HG03175 (cell line): ENCODE measurements around the gene FAM13A.
"Not testable (repeated sequence)": the region's sequence is repeated elsewhere in the genome, so short reads cannot be mapped to it uniquely, and the experiment has no call there.

ENCODE experiments used
- ATAC-seq: cut with Tn5 transposase; IDR thresholded peaks from one replicate; pipeline ENCODE4 v1.9.1; 2021; ENCODE audit warnings: mild to moderate bottlenecking, moderate library complexity; ENCODE audit not compliant: unreplicated experiment

Gene FAM13A

DNA sequence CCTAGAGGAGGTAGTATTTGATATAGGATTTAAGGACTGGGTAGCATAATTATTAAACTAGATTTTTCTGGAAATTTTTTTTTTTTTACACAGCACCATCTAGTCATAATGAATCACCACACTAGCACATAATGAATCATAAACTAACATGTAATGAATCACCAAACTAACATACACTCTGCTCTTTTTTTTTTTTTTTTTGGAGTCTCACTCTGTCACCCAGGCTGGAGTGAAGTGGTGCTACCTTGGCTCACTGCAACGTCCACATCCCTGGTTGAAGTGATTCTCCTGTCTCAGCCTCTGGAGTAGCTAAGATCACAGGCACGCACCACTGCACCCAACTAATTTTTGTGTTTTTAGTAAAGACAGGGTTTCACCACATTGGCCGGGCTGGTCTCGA lies 92.5 kb downstream of the FAM13A start:
- no peak for ATAC-seq

DNA sequence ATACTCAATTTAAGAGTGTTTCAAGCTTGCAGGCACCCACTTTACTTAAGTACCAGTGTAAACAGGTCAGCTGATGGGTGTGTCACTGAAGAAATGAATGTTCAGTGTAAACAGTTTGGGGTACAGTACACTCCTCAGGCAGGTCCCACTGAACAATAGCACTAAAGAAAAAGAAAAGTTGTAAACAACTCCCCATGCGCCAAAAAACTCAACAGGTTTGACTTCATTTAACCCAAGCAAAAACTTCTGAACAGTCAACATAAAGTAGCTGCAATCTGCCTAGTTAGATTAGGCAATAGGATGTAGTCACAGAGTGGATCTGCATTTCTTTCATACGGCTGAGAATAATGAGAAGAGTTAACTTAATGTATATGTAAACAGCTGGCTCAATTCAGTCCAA lies 93.2 kb downstream of the FAM13A start:
- ATAC-seq, result no peak

DNA sequence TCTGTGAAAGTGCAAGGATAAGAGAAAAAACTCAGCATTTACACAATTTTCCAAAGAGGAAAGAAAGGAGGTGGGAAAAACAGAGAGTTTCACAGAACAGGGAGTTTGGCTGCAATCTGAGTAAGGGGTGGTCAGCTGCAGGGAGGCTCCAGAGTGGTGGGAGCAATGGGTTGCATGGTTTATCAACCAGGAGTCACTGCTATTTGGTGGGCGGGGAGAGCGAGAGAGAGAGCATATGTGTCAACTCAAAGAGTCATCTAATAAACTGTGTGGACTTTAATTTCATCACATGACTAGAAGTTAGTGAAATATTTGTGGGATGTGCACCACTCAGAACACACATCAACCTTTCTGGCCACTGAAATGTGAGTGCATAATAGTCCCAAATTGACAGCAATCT lies 94.6 kb downstream of the FAM13A start:
- ATAC-seq, result no peak

DNA sequence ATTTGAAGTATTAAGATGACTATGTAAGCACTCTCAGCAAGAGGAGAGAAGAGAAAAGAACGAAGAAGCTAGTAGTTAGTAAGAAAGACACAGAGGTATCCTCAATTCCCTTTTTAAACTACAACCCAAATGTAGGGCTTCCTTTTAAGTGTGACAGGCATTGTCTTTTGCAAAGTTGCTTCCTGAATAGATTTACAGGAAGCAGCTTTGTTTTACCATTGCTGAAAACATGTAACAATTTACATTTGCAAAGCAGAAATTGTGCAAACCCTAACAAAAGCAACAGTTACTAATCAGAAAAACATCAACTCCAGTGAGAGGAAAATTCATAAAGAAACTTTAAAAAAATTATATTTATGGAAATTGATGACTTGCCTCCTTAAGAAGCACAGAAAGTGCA lies 96.4 kb downstream of the FAM13A start:
- ATAC-seq, result no peak

DNA sequence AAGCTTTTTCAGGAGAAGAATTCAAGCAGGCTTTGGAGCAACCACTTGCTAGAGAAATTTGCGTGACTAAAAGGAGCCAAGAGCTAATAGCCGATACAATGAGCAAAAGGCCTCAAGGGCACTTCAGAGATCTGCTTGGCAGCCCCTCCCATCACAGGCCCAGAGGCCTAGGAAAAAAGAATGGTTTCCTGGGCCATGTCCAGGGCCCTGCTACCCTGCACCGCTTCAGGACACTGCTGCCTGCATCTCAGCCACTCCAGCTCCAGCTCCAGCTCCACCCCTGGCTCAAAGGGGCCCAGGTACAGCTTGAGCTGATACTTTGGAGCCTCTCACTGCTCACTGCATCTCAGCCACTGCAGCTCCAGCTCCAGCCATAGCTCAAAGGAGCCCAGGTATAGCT lies 98.9 kb downstream of the FAM13A start:
- ATAC-seq, result no peak

DNA sequence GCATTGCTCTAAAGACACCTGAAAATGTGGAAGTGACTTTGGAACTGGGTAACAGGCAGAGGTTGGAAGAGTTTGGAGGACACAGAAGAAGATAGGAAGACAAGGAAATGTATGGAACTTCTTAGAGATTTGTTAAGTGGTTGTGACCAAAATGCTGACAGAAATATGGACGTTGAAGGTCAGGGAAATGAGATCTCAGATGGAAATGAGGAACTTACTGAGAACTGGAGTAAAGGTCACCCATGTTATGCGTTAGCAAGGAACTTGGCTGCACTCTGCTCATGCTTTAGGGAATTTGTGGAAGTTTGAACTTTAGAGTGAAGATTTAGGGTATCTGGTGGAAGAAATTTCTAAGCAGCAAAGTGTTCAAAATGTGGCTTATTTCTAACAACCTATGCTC lies 99.4 kb downstream of the FAM13A start:
- no peak for ATAC-seq

DNA sequence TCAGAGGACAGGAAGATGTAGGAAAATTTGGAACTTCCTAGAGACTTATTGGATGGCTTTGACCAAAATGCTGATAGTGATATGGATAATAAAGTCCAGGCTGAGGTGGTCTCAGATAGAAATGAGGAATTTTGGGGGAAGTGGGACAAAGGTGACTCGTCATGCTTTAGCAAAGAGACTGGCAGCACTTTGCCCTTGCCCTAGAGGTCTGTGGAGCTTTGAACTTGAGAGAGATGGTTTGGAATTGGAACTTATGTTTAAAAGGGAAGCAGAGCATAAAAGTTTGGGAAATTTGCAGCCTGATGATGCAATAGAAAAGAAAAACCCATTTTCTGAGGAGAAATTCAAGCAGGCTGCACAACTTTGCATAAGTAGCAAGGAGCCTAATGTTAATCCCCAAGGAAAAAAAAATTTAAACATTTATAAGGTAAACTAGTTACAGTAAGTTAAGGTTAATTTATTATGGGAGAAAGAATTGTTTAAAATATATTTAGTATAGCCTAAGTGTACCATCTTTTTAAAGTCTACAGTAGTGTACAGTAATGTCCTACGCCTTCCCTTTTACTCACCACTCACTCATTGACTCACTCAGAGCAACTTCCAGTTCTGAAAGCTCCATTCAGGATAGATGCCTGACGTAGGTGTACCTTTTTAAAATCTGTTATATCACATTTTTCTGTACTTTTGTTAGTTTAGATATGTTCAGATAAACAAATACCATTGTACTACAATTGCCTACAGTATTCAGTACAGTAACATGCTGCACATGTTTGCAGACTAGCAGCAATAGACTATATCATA lies 101.2 kb downstream of the FAM13A start:
- ATAC-seq, result no peak

DNA sequence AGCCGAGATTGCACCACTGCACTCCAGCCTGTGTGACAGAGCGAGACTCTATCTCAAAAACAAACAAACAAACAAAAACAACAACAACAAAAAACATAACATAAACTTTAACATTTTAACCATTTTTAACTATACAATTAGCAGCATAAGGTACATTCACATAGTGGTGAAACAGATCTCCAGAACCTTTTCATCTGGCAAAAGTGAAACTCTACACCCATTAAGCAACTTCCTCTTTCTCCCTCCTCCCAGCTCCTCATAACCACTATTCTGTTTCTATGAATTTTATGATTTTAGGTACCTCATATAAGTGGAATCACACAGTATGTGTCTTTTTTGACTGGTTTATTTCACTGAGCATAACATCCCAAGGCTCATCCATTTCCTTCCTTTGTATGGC lies 103.6 kb downstream of the FAM13A start:
- no peak for ATAC-seq

DNA sequence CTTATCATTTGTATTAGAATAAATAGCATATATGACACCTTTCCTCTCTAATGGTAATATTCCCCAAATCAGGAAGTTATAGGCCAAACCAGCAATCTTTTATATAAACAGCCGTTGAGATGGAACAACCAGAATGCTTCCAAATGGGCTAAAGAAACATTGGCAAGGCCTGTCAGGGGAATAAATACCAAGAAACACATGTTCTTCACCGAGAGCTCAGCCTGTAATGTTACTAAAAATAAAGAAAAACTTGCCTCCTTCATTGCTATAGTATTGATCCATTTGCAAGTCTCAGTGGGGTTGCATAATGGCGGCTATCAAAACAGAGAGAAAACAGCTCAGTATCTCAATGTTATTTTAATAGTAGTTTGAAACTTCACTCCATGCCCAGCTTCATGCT lies 104.9 kb downstream of the FAM13A start:
- no peak for ATAC-seq

DNA sequence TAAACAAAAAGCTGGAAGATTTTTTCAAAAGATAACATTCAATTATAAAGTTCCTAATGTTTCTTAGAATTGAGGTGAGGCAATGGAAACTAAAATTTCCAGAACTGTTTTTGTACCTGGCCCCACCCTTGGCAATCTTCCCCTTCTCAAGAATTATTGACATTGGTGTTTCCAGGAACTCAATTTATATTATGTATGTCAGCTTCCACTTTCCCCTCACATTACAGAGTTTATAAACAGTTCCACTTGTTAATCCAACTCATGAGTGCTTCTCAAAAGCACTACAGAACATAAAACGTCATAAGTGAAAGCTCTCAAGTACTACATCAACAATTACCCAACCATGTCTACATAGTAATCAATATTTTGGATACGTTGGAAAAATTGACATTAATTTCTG lies 107.4 kb downstream of the FAM13A start:
- no peak for ATAC-seq

DNA sequence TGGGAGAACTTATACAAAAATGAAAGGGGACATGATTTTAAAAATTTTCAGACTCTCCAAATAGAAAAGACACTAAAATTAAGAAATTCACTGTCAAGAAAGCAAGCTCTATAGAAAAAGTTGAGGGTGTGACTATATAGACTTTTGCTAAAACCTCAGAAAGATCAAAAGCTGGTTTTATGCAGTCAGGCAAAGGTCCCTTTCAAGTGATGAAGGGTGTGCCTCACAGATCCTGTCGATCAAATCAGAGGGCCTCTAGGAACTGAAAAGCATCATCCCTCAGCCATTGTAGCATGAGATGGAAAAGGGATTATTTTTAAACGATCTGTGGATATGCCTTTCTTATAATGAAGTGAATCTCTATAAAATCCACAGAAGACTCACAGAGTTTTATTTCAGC lies 116.5 kb downstream of the FAM13A start:
- ATAC-seq, result no peak

DNA sequence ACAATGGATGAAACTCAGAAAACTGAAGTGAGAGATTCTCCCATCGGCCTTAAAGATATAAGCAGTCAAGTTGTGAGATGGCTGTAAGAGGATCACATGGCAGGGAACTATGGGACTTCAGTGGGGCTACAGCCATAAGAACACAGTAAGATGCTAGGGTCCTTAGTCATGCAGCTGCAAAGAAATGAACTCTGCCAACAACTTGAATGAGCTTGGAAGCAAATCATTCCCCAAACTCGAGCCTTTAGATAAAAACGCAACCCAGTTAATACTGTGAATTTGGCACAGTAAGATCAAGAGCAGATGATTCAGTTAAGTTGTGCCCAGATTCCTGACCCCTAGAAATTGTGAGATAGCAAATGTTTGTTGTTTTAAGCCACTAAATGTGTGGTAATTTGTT lies 117.3 kb downstream of the FAM13A start:
- no peak for ATAC-seq

DNA sequence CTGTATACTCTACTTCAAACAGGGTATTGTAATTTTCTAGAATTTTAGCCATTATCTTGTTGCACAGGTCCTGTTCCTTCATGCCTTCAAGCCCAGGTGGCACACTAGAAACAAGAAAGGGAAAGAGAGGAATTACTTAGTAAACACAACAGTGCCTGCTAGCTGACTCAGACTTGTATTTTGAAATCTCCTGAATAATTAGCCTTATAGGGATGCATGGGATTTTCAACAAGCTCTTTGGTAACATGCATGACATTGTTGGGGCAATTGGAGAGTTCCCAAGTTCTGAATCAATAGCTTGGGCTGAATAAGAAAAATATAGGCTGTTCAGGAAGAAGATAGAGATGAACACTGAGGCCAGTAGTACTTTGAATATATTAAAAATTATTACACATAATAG lies 118.8 kb downstream of the FAM13A start:
- ATAC-seq, result no peak

DNA sequence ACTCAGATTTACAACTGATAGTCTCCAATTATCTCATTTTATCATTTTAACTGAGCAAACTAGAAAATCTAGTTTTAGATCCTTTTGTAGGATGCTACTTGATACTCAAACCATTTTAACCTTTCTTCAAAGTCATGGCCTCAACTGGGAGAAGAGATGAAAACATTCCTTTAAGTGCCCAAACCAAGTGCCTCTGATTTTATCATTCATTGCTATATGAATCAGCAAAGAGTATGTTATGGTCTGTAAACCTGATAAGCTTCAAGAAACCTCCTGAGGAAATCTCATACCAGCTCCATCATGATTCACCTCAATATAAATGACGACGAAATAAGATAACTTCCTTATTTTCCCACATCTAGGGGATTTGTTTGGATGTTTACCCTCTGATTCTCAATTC lies 119.9 kb downstream of the FAM13A start:
- no peak for ATAC-seq

DNA sequence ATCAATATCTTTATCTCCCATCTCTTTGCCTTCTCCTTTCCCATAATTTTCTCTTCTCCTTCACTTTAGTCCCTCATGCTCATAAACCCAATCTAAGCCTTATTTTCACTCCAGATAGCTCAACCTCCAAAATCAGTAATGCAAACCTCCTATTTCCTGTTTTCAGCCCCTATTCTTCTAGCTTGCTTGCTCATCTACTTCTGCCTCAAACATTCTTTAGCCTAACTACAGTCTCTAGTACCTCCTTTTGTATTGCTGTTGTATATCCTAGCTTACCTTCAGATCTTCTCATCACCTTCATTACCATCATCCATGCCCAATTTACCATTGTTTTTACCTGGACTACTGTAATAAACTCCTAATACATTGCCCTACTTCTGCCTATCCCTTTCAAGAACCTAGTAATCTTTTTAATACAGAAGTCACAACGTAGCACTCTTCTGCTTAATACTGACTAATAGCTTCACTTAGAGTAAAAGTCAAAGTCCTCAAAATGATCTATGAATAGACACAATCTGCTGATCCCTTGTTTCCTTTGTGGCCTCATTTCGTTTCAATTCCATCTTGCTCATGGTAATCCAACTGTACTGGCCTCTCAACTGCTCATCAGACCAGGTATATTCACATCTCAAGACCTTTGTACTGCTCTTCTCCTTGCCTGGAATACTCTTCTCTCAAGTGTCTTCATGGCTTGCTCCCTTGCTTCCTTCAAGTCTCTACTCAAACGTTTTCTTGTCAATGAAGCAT lies 123.4 kb downstream of the FAM13A start:
- ATAC-seq, result no peak

DNA sequence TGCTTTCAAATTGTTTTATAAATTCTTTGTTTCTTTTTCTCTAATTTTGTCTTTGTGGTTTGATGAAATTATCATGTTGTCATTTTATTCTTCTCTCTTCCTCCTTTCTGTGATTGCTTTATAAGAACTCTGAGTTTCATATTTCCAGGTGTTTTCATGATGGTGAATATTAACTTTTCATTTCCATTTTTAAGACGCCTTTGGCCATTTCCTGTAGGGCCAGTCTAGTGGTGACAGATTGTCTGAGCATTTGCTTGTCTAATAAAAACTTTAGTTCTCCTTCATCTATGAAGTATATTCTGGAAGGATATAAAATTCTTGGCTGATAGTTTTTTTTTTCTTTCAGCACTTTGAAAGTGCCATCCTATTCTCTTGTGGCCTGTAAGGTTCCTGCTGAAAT lies 128.1 kb downstream of the FAM13A start:
- ATAC-seq, result peak; percentile 40

DNA sequence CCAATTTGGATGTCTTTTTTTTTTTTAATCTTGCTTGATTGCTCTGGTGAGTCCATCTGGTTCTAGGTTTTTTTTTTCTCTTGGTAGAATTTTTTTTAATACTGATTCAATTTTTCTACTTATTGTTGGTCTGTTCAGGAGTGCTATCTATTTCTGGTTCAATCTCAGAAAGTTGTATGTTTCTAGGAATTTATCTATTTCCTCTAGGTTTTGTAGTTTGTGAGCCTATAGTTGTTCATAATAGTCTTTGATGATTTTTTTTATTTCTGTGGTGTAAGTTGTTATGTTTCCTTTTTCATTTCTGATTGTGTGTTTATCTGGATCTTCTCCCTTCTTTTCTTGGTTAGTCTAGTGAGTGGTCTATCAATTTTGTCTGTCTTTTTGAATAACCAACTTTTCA lies 129.6 kb downstream of the FAM13A start:
- ATAC-seq, result no peak

DNA sequence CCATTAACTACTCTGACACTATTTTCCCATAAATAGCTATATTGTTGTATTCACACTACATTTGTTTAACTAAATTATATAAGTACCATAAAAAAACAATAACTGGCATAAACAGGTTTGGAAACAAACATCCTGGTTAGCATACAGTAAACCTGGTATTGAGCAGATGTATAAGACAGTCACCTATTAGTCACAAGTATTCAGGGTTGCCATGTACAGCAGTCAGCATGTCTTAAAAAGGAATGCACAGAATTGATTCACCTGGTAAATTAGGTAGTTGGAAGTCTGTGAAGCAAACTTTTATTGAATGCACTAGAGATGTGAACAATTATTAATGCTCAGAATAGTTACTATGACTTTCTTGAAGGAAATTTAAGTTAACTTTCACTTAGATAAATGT lies 137.9 kb downstream of the FAM13A start:
- no peak for ATAC-seq

DNA sequence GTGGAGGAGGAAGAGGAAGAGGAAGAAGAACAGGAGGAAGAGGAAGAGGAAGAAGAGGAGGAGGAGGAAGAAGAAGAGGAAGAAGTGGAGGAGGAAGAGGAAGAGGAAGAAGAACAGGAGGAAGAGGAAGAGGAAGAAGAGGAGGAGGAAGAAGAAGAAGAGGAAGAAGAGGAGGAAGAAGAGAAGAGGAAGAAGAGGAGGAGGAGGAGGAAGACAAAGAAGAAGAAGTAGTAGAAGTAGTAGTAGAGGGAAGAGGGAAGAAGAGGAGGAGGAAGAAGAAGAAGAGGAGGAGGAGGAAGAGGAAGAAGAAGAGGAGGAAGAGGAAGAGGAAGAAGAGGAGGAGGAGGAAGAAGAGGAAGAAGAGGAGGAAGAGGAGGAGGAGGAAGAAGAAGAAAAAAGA lies 143.8 kb downstream of the FAM13A start:
- not testable (repeated sequence) for ATAC-seq

DNA sequence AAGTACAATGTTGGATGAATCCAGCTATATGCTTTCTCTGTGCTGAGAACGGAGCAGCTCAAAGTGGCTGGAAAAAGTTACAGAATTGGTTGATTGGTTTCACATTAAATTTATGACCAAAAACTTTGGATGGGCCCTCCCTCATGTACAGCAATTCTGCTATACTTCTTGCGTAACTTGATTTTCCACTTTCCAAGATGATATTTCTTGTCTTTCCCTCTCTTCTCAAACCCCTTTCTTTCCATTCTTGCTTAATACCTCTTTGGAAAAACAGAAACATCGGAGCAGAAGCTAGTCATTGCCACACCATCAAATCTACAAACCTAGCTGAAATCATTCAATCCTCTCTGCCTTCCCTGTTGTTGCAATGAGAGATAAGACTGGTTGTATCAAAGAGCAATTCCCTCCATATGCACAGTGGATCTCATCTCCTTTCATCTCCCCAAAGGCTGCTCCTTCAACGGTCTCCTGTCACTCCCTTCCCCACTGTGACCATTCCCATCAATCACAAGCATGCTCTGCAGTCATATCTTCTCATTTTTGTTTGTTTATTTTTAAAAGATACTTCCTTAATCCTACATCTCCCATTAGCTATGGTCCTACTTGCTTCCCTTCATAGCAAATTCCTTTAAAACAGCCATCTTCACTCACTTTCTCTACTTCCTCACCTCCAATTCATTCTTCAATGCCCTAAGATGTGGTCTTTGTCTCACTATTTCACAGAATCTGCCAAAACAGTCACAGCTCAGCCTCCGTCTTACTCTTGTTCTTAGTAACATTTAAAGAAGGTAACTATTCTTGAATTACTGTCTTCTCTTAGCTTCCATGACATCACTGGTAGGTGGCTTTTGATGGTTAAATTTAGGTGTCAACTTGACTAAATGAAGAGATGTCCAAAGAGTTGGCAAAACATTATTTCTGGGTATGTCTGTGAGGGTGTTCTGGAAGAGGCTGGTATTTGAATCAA lies 145.5 kb downstream of the FAM13A start:
- ATAC-seq, result no peak

DNA sequence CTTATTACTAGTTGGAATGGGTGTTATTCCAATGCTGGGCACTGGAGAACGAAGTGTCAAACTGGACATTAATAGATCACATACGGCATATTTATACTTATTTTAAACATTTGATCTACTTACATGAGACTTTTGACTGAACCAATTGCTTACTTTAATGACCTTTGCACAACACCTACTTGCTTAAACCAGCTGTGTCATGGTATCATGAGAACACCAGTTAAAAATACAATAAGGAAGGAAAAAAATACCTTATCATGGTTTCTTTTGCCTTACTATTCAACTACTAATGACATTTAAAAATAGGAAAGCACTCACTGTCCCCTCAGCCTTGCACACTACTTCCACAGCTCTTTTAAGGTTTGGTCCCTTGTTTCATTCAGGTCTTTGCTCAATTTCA lies 146.9 kb downstream of the FAM13A start:
- no peak for ATAC-seq
